Neural progenitor cell (in vitro differentiated cells): Measurements from ENCODE around the gene CARD11.

Source experiments
- CTCF ChIP-seq: fragments of 200-600 bp; sonication (generic); IDR thresholded peaks from 2 replicates; pipeline ENCODE4 v1.5.1; 2017; ENCODE audit warnings: antibody characterized with exemption, mild to moderate bottlenecking
- EZH2phosphoT487 ChIP-seq: fragments of 200-600 bp; sonication (generic); IDR thresholded peaks from 2 replicates; pipeline ENCODE4 v1.6.1; 2017; ENCODE audit warnings: antibody characterized with exemption

- no peak for TF ChIP-seq CTCF
- no peak for TF ChIP-seq EZH2phosphoT487
These were observed 159.5 kb downstream of the CARD11 start for GRCh38 chr7:2884161-2884560.
